Loucy (cell line): ENCODE data around the gene NOTCH2.
"Not testable (repeated sequence)": the region's sequence is repeated elsewhere in the genome, so short reads cannot be mapped to it uniquely, and the experiment has no call there.

Experiments used
- H2AFZ ChIP-seq: fragments of 200-600 bp; sonication (generic); 2 replicates; pipeline ENCODE4 v1.6.0; 2016; ENCODE audit warnings: antibody characterized with exemption, mild to moderate bottlenecking, low read length, moderate library complexity
- H3F3A ChIP-seq: fragments of 200-600 bp; 2 replicates; pipeline ENCODE4 v1.6.0; 2016; ENCODE audit warnings: antibody characterized with exemption, low read depth, mild to moderate bottlenecking
- H3K27me3 ChIP-seq: fragments of 200-600 bp; sonication (generic); 2 replicates; pipeline ENCODE4 v1.6.1; 2014; ENCODE audit warnings: low read length, mild to moderate bottlenecking; ENCODE audit not compliant: insufficient read depth, poor library complexity, severe bottlenecking
- H3K36me3 ChIP-seq: fragments of 200-600 bp; sonication (generic); 2 replicates; pipeline ENCODE4 v1.6.1; 2016; ENCODE audit warnings: low read length; ENCODE audit not compliant: insufficient read depth
- H3K4me1 ChIP-seq: fragments of 200-600 bp; sonication (generic); 2 replicates; pipeline ENCODE4 v1.5.1; 2014; ENCODE audit warnings: low read length, mild to moderate bottlenecking; ENCODE audit not compliant: insufficient read depth, poor library complexity, severe bottlenecking
- H3K4me2 ChIP-seq: fragments of 200-600 bp; sonication (generic); 2 replicates; pipeline ENCODE4 v1.6.0; 2014; ENCODE audit warnings: antibody characterized with exemption, low read length, low read depth, mild to moderate bottlenecking; ENCODE audit not compliant: poor library complexity, severe bottlenecking
- H3K4me3 ChIP-seq: fragments of 200-600 bp; sonication (generic); 2 replicates; pipeline ENCODE4 v1.5.1; 2014; ENCODE audit warnings: low read length, mild to moderate bottlenecking, mixed read lengths; ENCODE audit not compliant: poor library complexity, severe bottlenecking
- H3K79me2 ChIP-seq: fragments of 200-600 bp; sonication (generic); 2 replicates; pipeline ENCODE4 v1.6.1; 2014; ENCODE audit warnings: low read length; ENCODE audit not compliant: insufficient read depth
- H3K9ac ChIP-seq: fragments of 200-600 bp; sonication (generic); 2 replicates; pipeline ENCODE4 v1.6.0; 2014; ENCODE audit warnings: mild to moderate bottlenecking, low read depth, low read length, moderate library complexity; ENCODE audit not compliant: poor library complexity, severe bottlenecking
- H3K9me2 ChIP-seq: fragments of 200-600 bp; sonication (generic); replicated peaks from 2 replicates; pipeline ENCODE4 v1.6.1; 2016; ENCODE audit warnings: low read depth, low read length, mixed read lengths
- H3K9me3 ChIP-seq: fragments of 200-600 bp; sonication (generic); 2 replicates; pipeline ENCODE4 v1.6.1; 2014; ENCODE audit warnings: mild to moderate bottlenecking, antibody characterized with exemption, low read length, low read depth; ENCODE audit not compliant: insufficient read depth
- H4K20me1 ChIP-seq: fragments of 200-600 bp; sonication (generic); 2 replicates; pipeline ENCODE4 v1.6.0; 2014; ENCODE audit warnings: antibody characterized with exemption, low read length, mild to moderate bottlenecking; ENCODE audit not compliant: insufficient read depth, poor library complexity, severe bottlenecking
- EZH2phosphoT487 ChIP-seq: fragments of 200-600 bp; IDR thresholded peaks from 2 replicates; pipeline ENCODE4 v1.6.1; 2018; ENCODE audit warnings: antibody characterized with exemption, mild to moderate bottlenecking, moderate library complexity, borderline replicate concordance
- TF ChIP-seq, protein P1 (sequence below): fragments of 200-600 bp; sonication (generic); conservative IDR thresholded peaks from 2 replicates; pipeline ENCODE4 v1.5.1; 2014; ENCODE audit warnings: mild to moderate bottlenecking, antibody characterized with exemption, low read length

Gene NOTCH2

DNA sequence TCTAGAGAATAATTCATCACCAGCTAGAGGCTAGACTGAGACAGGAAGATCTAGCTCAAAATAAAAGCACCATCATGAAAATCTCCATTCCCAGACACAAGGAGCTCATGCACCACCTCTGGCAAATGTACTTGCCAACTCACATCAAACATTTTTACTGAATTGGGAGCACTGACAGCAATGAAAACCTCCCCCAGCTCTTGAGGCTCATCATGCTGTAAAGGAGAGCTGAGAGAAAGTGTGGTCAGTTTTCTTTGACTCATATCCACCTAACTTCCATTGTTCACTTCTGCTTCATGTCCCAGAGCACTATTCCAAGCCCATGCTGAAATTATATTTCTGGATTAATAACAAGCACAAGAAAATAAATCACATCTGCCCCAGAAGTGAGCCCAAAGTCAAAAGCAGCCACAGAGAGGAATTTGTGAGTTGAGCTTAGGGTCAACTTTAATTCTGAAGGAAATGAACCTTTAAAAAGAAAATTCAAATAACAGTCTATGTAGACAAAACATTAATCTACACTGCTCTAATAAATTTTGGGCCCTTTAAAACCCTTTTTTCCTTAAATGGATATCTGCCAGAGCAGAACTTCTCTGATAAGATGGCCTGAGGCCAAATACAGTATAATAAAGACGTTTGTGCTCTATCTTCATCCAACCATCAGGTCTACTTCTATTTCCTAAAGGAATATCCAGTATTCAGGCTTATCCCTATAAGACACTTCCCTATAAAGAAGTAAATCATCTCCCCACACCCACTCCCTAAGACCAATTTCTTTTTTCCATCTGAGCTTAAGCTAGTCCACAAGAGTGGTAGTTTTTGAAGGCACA, 87.3 kb downstream of the NOTCH2 start:
- Histone ChIP-seq H3K4me3 (no peak overlapping the region), H3K4me1 (peaks cover 42% of the 10 kb centered on the region), H4K20me1 (no peaks in the 10 kb centered on the region), H3K9ac (no peak overlapping the region), H2AFZ (no peak overlapping the region), H3F3A (0 out of 2 replicates have a peak, but pooled peaks cover 3% of the 10 kb centered on the region), H3K9me3 (no peaks in the 10 kb centered on the region), H3K9me2 (no peaks in the 10 kb centered on the region), H3K4me2 (no peak overlapping the region), H3K79me2 (peaks cover 26% of the 10 kb centered on the region), H3K36me3 (peaks cover 31% of the 10 kb centered on the region; the same call in 1 of the 2 replicates), H3K27me3 (no peaks in the 10 kb centered on the region)
- TF ChIP-seq EZH2phosphoT487, result no peak
- TF ChIP-seq, protein P1, sequence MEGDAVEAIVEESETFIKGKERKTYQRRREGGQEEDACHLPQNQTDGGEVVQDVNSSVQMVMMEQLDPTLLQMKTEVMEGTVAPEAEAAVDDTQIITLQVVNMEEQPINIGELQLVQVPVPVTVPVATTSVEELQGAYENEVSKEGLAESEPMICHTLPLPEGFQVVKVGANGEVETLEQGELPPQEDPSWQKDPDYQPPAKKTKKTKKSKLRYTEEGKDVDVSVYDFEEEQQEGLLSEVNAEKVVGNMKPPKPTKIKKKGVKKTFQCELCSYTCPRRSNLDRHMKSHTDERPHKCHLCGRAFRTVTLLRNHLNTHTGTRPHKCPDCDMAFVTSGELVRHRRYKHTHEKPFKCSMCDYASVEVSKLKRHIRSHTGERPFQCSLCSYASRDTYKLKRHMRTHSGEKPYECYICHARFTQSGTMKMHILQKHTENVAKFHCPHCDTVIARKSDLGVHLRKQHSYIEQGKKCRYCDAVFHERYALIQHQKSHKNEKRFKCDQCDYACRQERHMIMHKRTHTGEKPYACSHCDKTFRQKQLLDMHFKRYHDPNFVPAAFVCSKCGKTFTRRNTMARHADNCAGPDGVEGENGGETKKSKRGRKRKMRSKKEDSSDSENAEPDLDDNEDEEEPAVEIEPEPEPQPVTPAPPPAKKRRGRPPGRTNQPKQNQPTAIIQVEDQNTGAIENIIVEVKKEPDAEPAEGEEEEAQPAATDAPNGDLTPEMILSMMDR, result no peak

DNA sequence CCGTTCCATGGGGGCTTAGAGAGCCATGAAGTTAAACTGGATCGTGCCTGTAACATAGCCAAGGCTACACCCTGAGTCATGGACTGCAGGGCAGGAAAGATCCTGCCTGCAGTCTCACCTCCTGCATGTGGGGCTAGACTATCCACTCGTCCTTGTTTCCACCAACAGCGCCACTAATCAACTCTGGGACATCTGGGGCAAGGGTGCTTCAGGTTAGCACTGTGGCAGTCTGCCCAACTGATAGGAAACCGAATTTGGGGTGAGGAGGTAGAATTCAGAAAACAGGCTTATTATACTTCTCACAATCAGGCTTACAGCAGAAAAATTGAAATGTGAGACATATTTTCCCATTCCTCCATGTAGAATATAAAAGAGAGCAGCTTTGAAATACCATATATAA, 88.0 kb downstream of the NOTCH2 start:
- Histone ChIP-seq H3K27me3 (no peaks in the 10 kb centered on the region), H3K4me3 (no peak overlapping the region), H3F3A (0 out of 2 replicates have a peak, but pooled peaks cover 2% of the 10 kb centered on the region), H2AFZ (no peak overlapping the region), H3K9ac (no peak overlapping the region), H3K4me1 (peaks cover 39% of the 10 kb centered on the region), H3K9me3 (no peaks in the 10 kb centered on the region), H3K4me2 (no peak overlapping the region), H3K79me2 (peaks cover 26% of the 10 kb centered on the region), H3K36me3 (peaks cover 28% of the 10 kb centered on the region; the same call in 1 of the 2 replicates), H3K9me2 (no peaks in the 10 kb centered on the region), H4K20me1 (no peaks in the 10 kb centered on the region)
- TF ChIP-seq, protein P1, result no peak
- no peak for TF ChIP-seq EZH2phosphoT487

DNA sequence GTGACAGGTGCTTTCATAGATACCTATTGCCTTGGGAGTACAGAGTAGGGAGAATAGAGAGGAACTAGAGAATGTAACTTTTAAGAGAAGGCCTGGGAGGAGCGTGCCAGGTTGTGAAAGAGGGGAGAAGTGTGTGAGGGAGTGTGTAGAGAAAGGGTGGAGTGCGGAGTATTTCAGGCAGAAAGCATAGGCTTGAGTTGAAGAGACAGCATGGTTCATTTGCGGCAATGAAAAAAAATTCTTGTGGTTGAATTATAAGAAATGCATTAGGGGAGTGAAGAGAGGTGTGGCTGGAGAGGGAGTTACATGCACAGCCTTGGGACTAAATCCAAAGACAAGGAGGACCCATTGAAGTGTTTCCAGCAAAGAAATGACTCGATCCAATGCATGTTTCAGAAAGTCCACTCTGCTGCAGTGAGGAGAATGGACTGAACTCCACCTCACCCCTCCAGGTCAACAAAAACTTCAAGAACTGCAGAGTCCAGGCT, 91.4 kb downstream of the NOTCH2 start:
- H3K27me3 ChIP-seq, result no peaks in the 10 kb centered on the region
- no peak overlapping the region for H2AFZ ChIP-seq
- no peaks in the 10 kb centered on the region for H4K20me1 ChIP-seq
- H3K79me2 ChIP-seq, result peaks cover 26% of the 10 kb centered on the region; the same call in 1 of the 2 replicates
- peak overlapping the region; percentile 7 for H3K4me2 ChIP-seq
- H3K36me3 ChIP-seq, result peaks cover 22% of the 10 kb centered on the region; the same call in 1 of the 2 replicates
- no peaks in the 10 kb centered on the region for H3F3A ChIP-seq
- no peak overlapping the region for H3K9ac ChIP-seq
- H3K4me1 ChIP-seq, result peaks cover 42% of the 10 kb centered on the region
- H3K9me3 ChIP-seq, result no peaks in the 10 kb centered on the region
- TF ChIP-seq EZH2phosphoT487, result no peak
- TF ChIP-seq, protein P1, result no peak
- no peaks in the 10 kb centered on the region for H3K9me2 ChIP-seq
- H3K4me3 ChIP-seq, result no peak overlapping the region

DNA sequence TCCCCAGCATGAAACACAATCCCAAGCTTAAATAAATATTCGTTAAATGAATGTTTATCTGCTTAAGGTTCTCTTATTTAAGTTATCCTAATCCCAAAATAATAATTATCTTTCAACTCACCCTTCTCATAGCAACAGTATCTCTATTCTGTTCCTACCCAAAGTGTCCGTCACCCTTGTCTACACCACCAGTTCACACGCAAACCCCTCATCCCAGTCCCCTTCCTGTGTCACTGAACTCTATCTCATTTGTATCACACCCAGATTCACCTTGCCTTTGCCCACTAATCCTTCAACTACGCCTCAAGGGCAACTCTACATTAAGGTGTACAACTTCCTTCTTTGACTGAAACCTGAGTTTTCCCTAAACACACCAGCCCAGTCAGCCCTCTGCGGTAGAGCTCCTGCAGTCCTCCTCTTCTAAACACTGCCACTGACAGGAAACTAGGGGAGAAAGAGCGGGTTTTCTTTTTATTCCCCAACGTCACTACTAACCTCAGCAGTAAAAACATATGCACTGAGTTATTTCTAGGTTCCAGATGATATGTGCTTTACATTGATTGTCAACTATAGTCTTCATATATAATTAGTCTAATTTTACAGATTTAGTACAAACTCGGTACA, 92.2 kb downstream of the NOTCH2 start:
- not testable (repeated sequence) for H3K4me3 ChIP-seq, H3K9ac ChIP-seq, H4K20me1 ChIP-seq, H3K9me3 ChIP-seq, H2AFZ ChIP-seq, H3F3A ChIP-seq, H3K9me2 ChIP-seq, H3K27me3 ChIP-seq
- H3K4me2 ChIP-seq, result peak overlapping the region; percentile 7
- H3K36me3 ChIP-seq, result peaks cover 22% of the 10 kb centered on the region; the same call in 1 of the 2 replicates
- peaks cover 51% of the 10 kb centered on the region for H3K4me1 ChIP-seq
- H3K79me2 ChIP-seq, result peaks cover 26% of the 10 kb centered on the region; the same call in 1 of the 2 replicates
